HepG2 (cell line): Measurements from ENCODE around the gene GLS2. TPM values are rescaled to one million over a fixed set of nuclear protein-coding genes. Genes with fewer than 3 reads are reported as not detected.

Experiments
- ATF7 ChIP-seq, 2 experiments: fragments of 450-650 bp in 1 of 2; sonication (generic) in 1 of 2; formaldehyde crosslinking in 1 of 2; IDR thresholded peaks; 2 replicates each; pipeline versions ENCODE4 v1.4.0 to v1.6.1; 2016 to 2020; ENCODE audit warnings: antibody characterized with exemption in 1 of 2, mild to moderate bottlenecking in 1 of 2, missing genetic modification reagents in 1 of 2
- FOXO4 ChIP-seq: sonication (generic); formaldehyde crosslinking; conservative IDR thresholded peaks from 2 replicates; pipeline ENCODE4 v1.8.1; 2023; ENCODE audit warnings: missing genetic modification reagents
- GABPA ChIP-seq, 2 experiments: IDR thresholded peaks; 2 replicates each; pipeline ENCODE4 v1.6.1; 2011 to 2016; ENCODE audit warnings: low read depth in 2 of 2, low read length in 1 of 2, missing biosample characterization in 1 of 2, missing genetic modification characterization in 1 of 2
- GMEB1 ChIP-seq: sonication (generic); formaldehyde crosslinking; IDR thresholded peaks from 2 replicates; pipeline ENCODE4 v1.5.1; 2020; ENCODE audit warnings: missing genetic modification reagents, mild to moderate bottlenecking, borderline replicate concordance
- GRHL1 ChIP-seq: sonication (generic); formaldehyde crosslinking; conservative IDR thresholded peaks from 2 replicates; pipeline ENCODE4 v1.8.0; 2022; ENCODE audit warnings: missing genetic modification reagents
- KDM5B ChIP-seq: sonication (generic); formaldehyde crosslinking; IDR thresholded peaks from 2 replicates; pipeline ENCODE4 v1.4.0; 2020; ENCODE audit warnings: missing genetic modification reagents, mild to moderate bottlenecking, borderline replicate concordance
- MIXL1 ChIP-seq: IDR thresholded peaks from 2 replicates; pipeline ENCODE4 v1.6.1; 2016
- MTF1 ChIP-seq: sonication (generic); formaldehyde crosslinking; IDR thresholded peaks from 2 replicates; pipeline ENCODE4 v1.5.0; 2020; ENCODE audit warnings: missing genetic modification reagents
- NCOA2 ChIP-seq: sonication (generic); formaldehyde crosslinking; IDR thresholded peaks from 2 replicates; pipeline ENCODE4 v1.8.0; 2022; ENCODE audit warnings: inconsistent platforms
- PHF21A ChIP-seq: sonication (generic); formaldehyde crosslinking; IDR thresholded peaks from 2 replicates; pipeline ENCODE4 v1.5.0; 2020; ENCODE audit warnings: mild to moderate bottlenecking, missing genetic modification reagents
- PPARG ChIP-seq: conservative IDR thresholded peaks from 2 replicates; pipeline ENCODE4 v1.6.1; 2016; ENCODE audit warnings: missing biosample characterization, missing genetic modification reagents
- RBAK ChIP-seq: sonication (generic); formaldehyde crosslinking; IDR thresholded peaks from 2 replicates; pipeline ENCODE4 v1.5.1; 2020; ENCODE audit warnings: mild to moderate bottlenecking, missing genetic modification reagents
- RXRB ChIP-seq: IDR thresholded peaks from 2 replicates; pipeline ENCODE4 v1.6.1; 2016; ENCODE audit warnings: borderline replicate concordance, missing genetic modification reagents, missing compliant biosample characterization
- SMARCC2 ChIP-seq: fragments of 450-650 bp; IDR thresholded peaks from 2 replicates; pipeline ENCODE4 v1.6.1; 2017; ENCODE audit warnings: antibody characterized with exemption, mild to moderate bottlenecking
- TAF1 ChIP-seq: sonication (generic); formaldehyde crosslinking; IDR thresholded peaks from 2 replicates; pipeline ENCODE4 v1.4.0; 2020; ENCODE audit warnings: missing genetic modification reagents
- ZBTB21 ChIP-seq: sonication (generic); formaldehyde crosslinking; IDR thresholded peaks from 2 replicates; pipeline ENCODE4 v1.4.0; 2020; ENCODE audit warnings: missing genetic modification reagents
- ZBTB42 ChIP-seq: sonication (generic); formaldehyde crosslinking; IDR thresholded peaks from 2 replicates; pipeline ENCODE4 v1.5.0; 2020; ENCODE audit warnings: mild to moderate bottlenecking, missing genetic modification reagents
- ZNF253 ChIP-seq: sonication (generic); formaldehyde crosslinking; IDR thresholded peaks from 2 replicates; pipeline ENCODE4 v1.8.0; 2022; ENCODE audit warnings: mild to moderate bottlenecking, missing genetic modification reagents, borderline replicate concordance
- ZNF3 ChIP-seq: IDR thresholded peaks from 2 replicates; pipeline ENCODE4 v1.7.0; 2017; ENCODE audit warnings: inconsistent platforms
- ZNF670 ChIP-seq: sonication (generic); formaldehyde crosslinking; IDR thresholded peaks from 2 replicates; pipeline ENCODE4 v1.8.0; 2022; ENCODE audit warnings: mild to moderate bottlenecking, missing genetic modification reagents, borderline replicate concordance
- ZNF713 ChIP-seq: sonication (generic); formaldehyde crosslinking; IDR thresholded peaks from 2 replicates; pipeline ENCODE4 v1.4.0; 2020; ENCODE audit warnings: mild to moderate bottlenecking, missing genetic modification reagents
- ZNF784 ChIP-seq: sonication (generic); formaldehyde crosslinking; IDR thresholded peaks from 2 replicates; pipeline ENCODE4 v1.5.1; 2020; ENCODE audit warnings: missing genetic modification reagents, mild to moderate bottlenecking, borderline replicate concordance
- polyA plus RNA-seq, 8 experiments: library from polyadenylated mRNA; depleted of rRNA in 3 of 8; stranded (reverse) in 7 of 8; unstranded in 1 of 8; fragments of >200 nt; fragmentation: Illumina TruSeq in 4 of 8; extraction: Trizol in 4 of 8; gene quantifications; 2 replicates each; pipeline versions ENCODE4 v1.2.1 to v1.2.3, GENCODE V29; 2011 to 2016; ENCODE audit warnings: low read depth in 4 of 8, missing spikeins in 1 of 8, mixed read lengths in 1 of 8; ENCODE audit not compliant: insufficient read depth in 1 of 8
- total RNA-seq, 5 experiments: library from RNA; depleted of rRNA; stranded (reverse); fragments of >200 nt; fragmentation: Illumina TruSeq; extraction: Trizol; gene quantifications; 2 replicates each; pipeline ENCODE4 v1.2.3, GENCODE V29; 2016; ENCODE audit warnings: low read depth in 1 of 5
- TF ChIP-seq, protein P1 (sequence below): sonication (generic); formaldehyde crosslinking; IDR thresholded peaks from 2 replicates; pipeline ENCODE4 v1.5.0; 2020; ENCODE audit warnings: missing genetic modification reagents

GLS2 gene
- total and polyA plus RNA-seq, 2 of the 13 experiments (the other 11 are each of a cell fraction or from before 2014, with no cell fraction given), result 8.6 to 12.2 TPM

GRCh38 chr12:56448860-56449621 is 38.9 kb downstream of the GLS2 start, which contains the start of gene TIMELESS (continued):
- TF ChIP-seq GRHL1 (no peak), FOXO4 (CRISPR knock-in tag) (0 out of 2 replicates have a peak, but pooled peaks have one; percentile 49), KDM5B (CRISPR knock-in tag) (peak; percentile 92; the same call in 1 of the 2 replicates), TAF1 (CRISPR knock-in tag) (peak; percentile 77; the same call in 1 of the 2 replicates), ZBTB42 (CRISPR knock-in tag) (0 out of 2 replicates have a peak, but pooled peaks have one; percentile 64), ZNF253 (CRISPR knock-in tag) (no peak), GMEB1 (CRISPR knock-in tag) (peak; percentile 64), ZNF670 (CRISPR knock-in tag) (peak; percentile 58; the same call in 1 of the 2 replicates), ZNF784 (CRISPR knock-in tag) (peak; percentile 28), MTF1 (CRISPR knock-in tag) (peak; percentile 52; the same call in 1 of the 2 replicates), PPARG (CRISPR knock-in tag) (0 out of 2 replicates have a peak, but pooled peaks have one; percentile 11), SMARCC2 (no peak), MIXL1 (CRISPR knock-in tag) (no peak), ATF7 (IDR thresholded peaks at IDR 0.05) (no peak), ATF7 (CRISPR knock-in tag; IDR thresholded peaks at IDR 0.05) (no peak), RBAK (no peak), PHF21A (CRISPR knock-in tag) (peak; percentile 72), NCOA2 (CRISPR knock-in tag) (0 out of 2 replicates have a peak, but pooled peaks have one; percentile 42), ZNF713 (CRISPR knock-in tag) (no peak), RXRB (peak; percentile 41; the same call in 1 of the 2 replicates), GABPA (IDR thresholded peaks at IDR 0.05; ENCODE audit: low read depth, low read length) (no peak), GABPA (CRISPR knock-in tag; IDR thresholded peaks at IDR 0.05; ENCODE audit: low read depth) (no peak), ZBTB21 (CRISPR knock-in tag) (no peak), ZNF3 (CRISPR knock-in tag) (no peak)
- TF ChIP-seq, protein P1, sequence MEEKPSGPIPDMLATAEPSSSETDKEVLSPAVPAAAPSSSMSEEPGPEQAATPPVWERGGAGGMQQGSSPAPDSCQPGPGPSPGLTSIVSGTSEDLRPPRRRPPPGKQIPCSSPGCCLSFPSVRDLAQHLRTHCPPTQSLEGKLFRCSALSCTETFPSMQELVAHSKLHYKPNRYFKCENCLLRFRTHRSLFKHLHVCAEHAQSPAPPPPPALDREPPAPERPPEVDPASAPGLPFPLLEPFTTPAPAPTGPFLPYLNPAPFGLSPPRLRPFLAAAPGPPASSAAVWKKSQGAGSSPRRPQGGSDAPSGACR (CRISPR knock-in tag), result peak; percentile 82; the same call in 1 of the 2 replicates
